NCI-H2029 (cell line): ENCODE measurements around the gene FCMR.
A peak's percentile ranks its signal among the peaks of the same experiment; 100 is the strongest.

Experiments used
- DNase-seq: peaks from one replicate; lab custom pipeline; 2025; lab: John Stamatoyannopoulos, UW

The FCMR gene

GRCh38 chr1:206899717-206900116 is 22.0 kb downstream of the FCMR start:
- DNase-seq = no peak

GRCh38 chr1:206898915-206899431 is 22.8 kb downstream of the FCMR start:
- no peak for DNase-seq

- peak; percentile 9 for DNase-seq
Observed at GRCh38 chr1:206898089-206898914, 23.4 kb downstream of the FCMR start.

GRCh38 chr1:206897175-206897574 is 24.6 kb downstream of the FCMR start, which contains the start of gene IL24:
TSS of gene IL24 (plus strand) at chr1:206897443. CDS start at chr1:206897833, 390 bp downstream.
- DNase-seq = no peak

- DNase-seq = peak; percentile 33
Observed at GRCh38 chr1:206896261-206896660, 25.5 kb downstream of the FCMR start.

GRCh38 chr1:206895837-206896242 is 25.9 kb downstream of the FCMR start:
- DNase-seq = peak; percentile 88

GRCh38 chr1:206895325-206895724 is 26.4 kb downstream of the FCMR start:
- peak; percentile 96 for DNase-seq

- no peak for DNase-seq
Observed at GRCh38 chr1:206893380-206893779, 28.4 kb downstream of the FCMR start.

GRCh38 chr1:206892351-206892984 is 29.3 kb downstream of the FCMR start:
- DNase-seq = no peak

- no peak for DNase-seq
Observed at GRCh38 chr1:206891412-206891811, 30.3 kb downstream of the FCMR start.

- peak; percentile 8 for DNase-seq
Observed at GRCh38 chr1:206890125-206891060, 31.3 kb downstream of the FCMR start.

GRCh38 chr1:206887701-206888100 is 34.0 kb downstream of the FCMR start:
- no peak for DNase-seq

- no peak for DNase-seq
Observed at GRCh38 chr1:206886831-206887230, 34.9 kb downstream of the FCMR start.

GRCh38 chr1:206885341-206886060 is 36.2 kb downstream of the FCMR start:
- DNase-seq = no peak

GRCh38 chr1:206883876-206884275 is 37.9 kb downstream of the FCMR start:
- DNase-seq = no peak

GRCh38 chr1:206883160-206883559 is 38.6 kb downstream of the FCMR start:
- no peak for DNase-seq

GRCh38 chr1:206882555-206882954 is 39.2 kb downstream of the FCMR start:
- no peak for DNase-seq

- DNase-seq = no peak
Observed at GRCh38 chr1:206880314-206880713, 41.4 kb downstream of the FCMR start.

GRCh38 chr1:206878456-206878855 is 43.3 kb downstream of the FCMR start:
- DNase-seq = no peak

- no peak for DNase-seq
Observed at GRCh38 chr1:206875752-206876377, 45.9 kb downstream of the FCMR start.
